GM19193 (cell line): Measurements from ENCODE around the gene ETV7.

Experiments used
- POLR2A ChIP-seq: IDR thresholded peaks from 4 replicates; pipeline ENCODE4 v1.6.1; 2011; ENCODE audit not compliant: insufficient read depth, insufficient read length; ENCODE audit errors: extremely low read depth

Gene ETV7

GRCh38 chr6:36387440-36388303 is at the start of gene ETV7:
ETV7 (minus strand) TSS chr6:36387669; CDS start chr6:36387541, 128 bp downstream.
- TF ChIP-seq POLR2A = no peak

GRCh38 chr6:36436466-36436865 is 49.0 kb upstream of the ETV7 start:
- no peak for TF ChIP-seq POLR2A

- TF ChIP-seq POLR2A = no peak
These were observed 44.7 kb upstream of the ETV7 start for GRCh38 chr6:36432151-36432671.

DNA sequence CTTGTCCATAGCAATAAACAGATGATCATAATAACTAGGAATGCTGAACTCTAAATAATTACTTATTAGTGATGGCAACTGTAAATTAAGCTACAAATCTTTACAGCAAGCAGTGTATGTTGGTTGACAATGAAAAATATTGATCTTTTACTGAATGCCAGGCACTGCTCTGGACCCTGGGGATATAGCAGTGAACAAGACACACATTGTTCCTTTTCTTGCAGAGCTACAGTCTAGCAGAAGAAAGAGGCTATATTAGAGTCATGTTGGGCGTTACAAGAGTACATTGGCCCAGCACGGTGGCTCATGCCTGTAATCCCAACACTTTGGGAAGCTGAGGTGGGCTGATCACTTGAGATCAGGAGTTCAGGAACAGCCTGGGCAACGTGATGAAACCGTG is 43.7 kb upstream of the ETV7 start:
- TF ChIP-seq POLR2A = no peak

GRCh38 chr6:36430351-36430750 is 42.9 kb upstream of the ETV7 start:
- TF ChIP-seq POLR2A = no peak

- no peak for TF ChIP-seq POLR2A
These were observed 41.4 kb upstream of the ETV7 start for GRCh38 chr6:36428911-36429310.

GRCh38 chr6:36426622-36427021 is 39.2 kb upstream of the ETV7 start:
- no peak for TF ChIP-seq POLR2A

DNA sequence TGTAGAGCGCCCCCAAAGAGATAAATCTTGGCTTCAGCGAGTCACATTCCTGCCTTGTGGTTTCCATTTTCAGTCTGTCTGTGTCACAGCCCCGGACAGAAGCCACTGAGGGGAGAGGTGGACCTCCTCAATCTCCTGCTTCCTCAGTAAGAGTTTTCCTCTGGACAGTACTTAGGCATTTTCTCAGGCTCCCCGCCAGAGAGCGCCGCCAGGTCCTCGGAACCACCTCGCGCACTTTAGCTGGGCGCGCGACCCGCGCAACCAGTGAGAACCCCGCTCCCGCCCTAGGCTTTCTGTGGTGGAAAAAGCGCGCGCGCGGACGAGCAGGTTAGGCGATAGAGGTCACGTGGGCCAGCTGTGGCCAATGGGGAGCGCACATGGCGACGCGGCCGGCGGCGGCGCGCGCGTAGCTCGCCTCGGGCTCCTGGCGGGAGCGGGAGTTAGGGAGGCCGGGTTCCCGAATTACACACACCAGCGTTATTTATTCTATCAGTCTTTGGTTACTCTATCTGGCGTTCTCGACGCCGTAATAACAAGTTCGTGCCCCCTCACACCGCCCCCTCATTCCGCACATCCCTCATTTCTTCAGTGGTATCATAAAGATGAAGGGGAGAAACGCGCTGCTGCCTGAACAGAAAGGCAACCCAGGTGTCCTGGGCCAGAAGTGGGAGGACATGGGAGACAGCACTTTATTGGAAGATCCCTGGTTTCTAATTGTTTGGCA is 35.8 kb upstream of the ETV7 start:
- peak; percentile 91 for TF ChIP-seq POLR2A

DNA sequence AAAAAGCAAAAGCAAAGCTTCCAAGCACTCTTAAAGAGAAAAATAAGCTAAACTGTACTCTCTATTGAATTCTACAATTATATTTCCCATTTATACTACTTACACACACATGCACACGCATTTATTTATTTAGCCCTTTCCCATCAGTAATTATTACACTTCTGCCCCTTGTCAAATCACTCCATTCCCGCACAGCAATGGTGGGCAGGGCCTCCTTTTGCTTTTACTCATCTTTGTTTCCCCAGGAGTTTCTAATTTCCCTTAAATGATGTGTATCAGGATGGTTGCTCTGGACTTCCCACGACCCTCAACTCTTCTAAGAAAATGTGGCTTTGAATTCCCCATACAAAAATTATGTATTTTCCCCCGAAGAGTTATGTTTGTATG is 35.2 kb upstream of the ETV7 start:
- no peak for TF ChIP-seq POLR2A

GRCh38 chr6:36419310-36419709 is 31.8 kb upstream of the ETV7 start:
- TF ChIP-seq POLR2A = no peak

GRCh38 chr6:36418558-36418957 is 31.1 kb upstream of the ETV7 start:
- no peak for TF ChIP-seq POLR2A

DNA sequence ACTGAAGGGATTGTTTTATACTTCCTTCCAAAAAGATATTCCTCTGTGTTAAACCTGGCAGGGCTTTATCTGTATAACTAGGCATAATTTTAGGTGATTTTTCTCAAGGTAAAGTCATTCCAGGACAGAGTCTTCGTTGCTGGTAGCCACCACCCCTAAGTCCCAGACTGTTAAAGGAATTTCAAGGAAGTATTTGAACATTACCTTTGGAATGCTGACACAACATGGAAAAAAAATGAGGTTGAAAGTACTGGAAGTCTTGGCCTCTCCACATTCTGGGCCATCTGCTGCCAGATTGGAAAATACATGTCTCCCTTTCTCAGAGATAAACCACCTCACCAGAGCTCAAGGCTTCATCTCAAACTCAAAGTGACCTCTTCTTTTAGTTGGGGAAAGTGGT is 27.0 kb upstream of the ETV7 start:
- TF ChIP-seq POLR2A = no peak

- TF ChIP-seq POLR2A = no peak
These were observed 26.3 kb upstream of the ETV7 start for GRCh38 chr6:36413489-36414480.

- TF ChIP-seq POLR2A = no peak
These were observed 16.7 kb upstream of the ETV7 start for GRCh38 chr6:36404164-36404563.

DNA sequence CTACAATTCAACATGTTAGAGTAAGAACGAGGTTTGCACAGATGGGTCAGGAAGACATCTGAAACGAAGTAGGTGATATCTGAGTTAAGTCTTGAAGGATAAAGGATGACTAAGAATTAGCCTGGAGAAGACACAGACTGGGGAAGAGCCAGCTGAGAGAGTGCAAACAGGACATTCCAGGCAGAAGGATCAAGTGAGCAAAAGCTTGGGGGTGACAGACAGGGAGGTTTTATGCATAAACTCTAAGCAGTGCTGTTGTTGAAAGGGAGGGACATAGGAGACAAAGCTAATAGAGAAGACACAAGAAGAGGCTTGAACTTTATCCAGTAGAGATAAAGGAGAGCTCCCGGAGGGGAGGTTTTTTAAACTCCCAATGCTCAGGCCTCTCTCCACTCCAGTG is 15.0 kb upstream of the ETV7 start:
- TF ChIP-seq POLR2A = no peak
